Measurements from ENCODE around the gene ACTRT2. TPM values are rescaled to one million over a fixed set of nuclear protein-coding genes. Genes with fewer than 3 reads are reported as not detected.

ACTRT2 gene
- total and polyA plus RNA-seq, 2 of the 8 experiments (the other 6 are each of a cell fraction or from before 2014, with no cell fraction given) = not detected

DNA sequence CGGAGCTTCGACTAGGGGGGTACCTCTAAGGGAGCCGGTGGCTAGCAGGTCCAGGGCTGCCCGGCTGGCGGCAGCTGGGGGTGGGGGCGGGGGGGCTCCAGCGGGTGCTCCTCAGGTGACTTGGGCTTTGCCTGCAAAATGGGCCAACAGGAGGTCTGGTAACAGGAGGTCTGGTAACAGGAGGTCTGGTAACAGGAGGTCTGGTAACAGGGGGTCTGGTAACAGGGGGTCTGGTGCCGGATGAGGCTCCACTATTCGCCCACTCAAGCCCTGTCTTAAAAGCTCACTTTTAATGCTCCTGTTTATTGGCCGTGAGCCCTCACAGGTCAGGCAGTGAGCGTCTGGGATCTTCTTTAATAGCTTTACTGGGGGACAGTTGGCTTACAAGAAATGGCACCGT lies 40.4 kb upstream of the ACTRT2 start (continued):
- TF ChIP-seq, protein P1, sequence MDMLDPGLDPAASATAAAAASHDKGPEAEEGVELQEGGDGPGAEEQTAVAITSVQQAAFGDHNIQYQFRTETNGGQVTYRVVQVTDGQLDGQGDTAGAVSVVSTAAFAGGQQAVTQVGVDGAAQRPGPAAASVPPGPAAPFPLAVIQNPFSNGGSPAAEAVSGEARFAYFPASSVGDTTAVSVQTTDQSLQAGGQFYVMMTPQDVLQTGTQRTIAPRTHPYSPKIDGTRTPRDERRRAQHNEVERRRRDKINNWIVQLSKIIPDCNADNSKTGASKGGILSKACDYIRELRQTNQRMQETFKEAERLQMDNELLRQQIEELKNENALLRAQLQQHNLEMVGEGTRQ (IDR thresholded peaks at IDR 0.05; ENCODE audit: low read length) = no peak
- TF ChIP-seq CREB1 (IDR thresholded peaks at IDR 0.05) = no peak
- TF ChIP-seq TEAD4 (IDR thresholded peaks at IDR 0.05; ENCODE audit: low read depth, low read length) = no peak
- TF ChIP-seq ASH2L (IDR thresholded peaks at IDR 0.05; ENCODE audit: low read length) = no peak

All from H1 (cell line).